Transverse colon (tissue), 4 donors: ENCODE data around the gene ZNFX1. TPM values are rescaled to one million over a fixed set of nuclear protein-coding genes. Genes with fewer than 3 reads are reported as not detected.

ENCODE experiments used
- DNase-seq: peaks from one replicate; pipeline ENCODE4 v3.0.0-alpha.2; 2019
- H3K27ac ChIP-seq, 4 donors: fragments of 200-600 bp; sonication (generic); 2 replicates each; pipeline ENCODE4 v1.5.1; 2016 to 2018; ENCODE audit warnings: inconsistent platforms in 4 of 4
- H3K27me3 ChIP-seq: fragments of 200-600 bp; sonication (generic); 2 replicates; pipeline ENCODE4 v1.5.1; 2017; ENCODE audit warnings: inconsistent platforms
- H3K36me3 ChIP-seq, 4 donors: fragments of 200-600 bp; sonication (generic); 2 replicates each; pipeline ENCODE4 v1.5.1; 2017 to 2019; ENCODE audit warnings: inconsistent platforms in 4 of 4
- H3K4me1 ChIP-seq, 4 donors: fragments of 200-600 bp; sonication (generic); 2 replicates each; pipeline ENCODE4 v1.5.1; 2017 to 2020; ENCODE audit warnings: inconsistent platforms in 4 of 4
- H3K4me3 ChIP-seq, 4 donors: fragments of 200-600 bp; sonication (generic); 1 replicate in 1 of 4; 2 replicates in 3 of 4; pipeline versions ENCODE4 v1.5.1 to v1.6.1; 2017 to 2019; ENCODE audit warnings: inconsistent platforms in 4 of 4
- H3K9me3 ChIP-seq, 2 donors: fragments of 200-600 bp; sonication (generic); 2 replicates each; pipeline ENCODE4 v1.5.1; 2017 to 2019; ENCODE audit warnings: inconsistent platforms in 2 of 2
- CTCF ChIP-seq, 5 experiments: fragments of 200-600 bp in 3 of 5; fragments of 450-650 bp in 2 of 5; sonication (generic) in 3 of 5; IDR thresholded peaks; 1 replicate in 2 of 5; 2 replicates in 3 of 5; pipeline ENCODE4 v1.5.1; 2016 to 2017; ENCODE audit warnings: antibody characterized with exemption in 5 of 5, inconsistent platforms in 3 of 5, mild to moderate bottlenecking in 2 of 5, moderate library complexity in 1 of 5
- EP300 ChIP-seq: sonication (generic); formaldehyde crosslinking; IDR thresholded peaks from one replicate; pipeline ENCODE4 v1.6.1; 2017; ENCODE audit warnings: antibody characterized with exemption, low read depth
- POLR2A ChIP-seq: fragments of 450-650 bp; IDR thresholded peaks from one replicate; pipeline ENCODE4 v1.6.1; 2016; ENCODE audit warnings: antibody characterized with exemption, mild to moderate bottlenecking, moderate library complexity
- POLR2AphosphoS5 ChIP-seq, 3 donors: sonication (generic); formaldehyde crosslinking; IDR thresholded peaks; one replicate each; pipeline ENCODE4 v1.6.1; 2016; ENCODE audit warnings: antibody characterized with exemption in 3 of 3
- WGBS, 2 donors: methylation state at CpG; one replicate each; pipeline ENCODE4 v1.1.5; 2018; ENCODE audit warnings: low coverage in 1 of 2; 5-methylcytosine and 5-hydroxymethylcytosine counted together
- in situ Hi-C, 4 donors: fragments of 200-750 bp; cut with MboI; loops; one replicate each; pipeline versions ENCODE4 v1.15.0 to v1.15.1; 2017; ENCODE audit warnings: low sequenced_read_pairs in 3 of 4, low pct_ligation_motif_present in 1 of 4, low pct_unique_long_range_greater_than_20kb in 1 of 4
- intact Hi-C: fragments of 100-400 bp; cut with DNase I; formaldehyde crosslinking; loops from one replicate; pipeline ENCODE4 v1.15.1; 2023; ENCODE audit warnings: low total_unique reads
- total RNA-seq, 4 donors: library from RNA; depleted of rRNA; stranded (reverse); fragments of >200 nt; gene quantifications; one replicate each; pipeline ENCODE4 v1.1.0, GENCODE V29; 2016

ZNFX1 gene
- total RNA-seq, 4 donors from 2014 or later = 29.1 to 35.4 (median 33.5) TPM

DNA sequence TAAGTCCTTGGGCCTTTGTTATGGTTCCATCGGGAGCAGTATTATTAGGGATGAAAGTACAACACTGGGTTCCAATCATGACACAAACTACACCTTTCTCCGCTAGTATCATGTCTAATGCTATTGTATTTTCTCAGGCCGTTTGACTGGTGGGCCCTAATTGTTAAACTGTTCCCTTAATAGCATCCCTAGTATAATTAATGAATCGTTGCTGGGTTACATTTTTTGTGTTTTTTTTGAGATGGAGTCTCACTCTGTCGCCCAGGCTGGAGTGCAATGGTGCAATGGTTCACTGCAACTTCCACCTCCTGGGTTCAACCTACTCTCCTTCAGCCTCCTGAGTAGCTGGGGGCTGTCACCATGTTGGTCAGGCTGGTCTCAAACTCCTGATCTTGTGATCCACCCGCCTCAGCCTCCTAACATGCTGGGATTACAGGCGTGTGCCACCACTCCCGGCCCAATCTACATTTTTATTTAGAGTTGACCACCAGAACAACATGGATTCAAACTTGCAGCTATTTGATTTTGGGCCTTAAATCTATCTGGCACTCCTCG, 4.1 kb upstream of the ZNFX1 start:
- Histone ChIP-seq H3K4me1 (peaks cover 6 to 35% (median 17%) of the 10 kb centered on the region in 4 donors), H3K27ac (no peak overlapping the region)
- WGBS, 2 donors = 66 to 67% methylated on average over 1 to 9 of the region's 9 CpGs

GRCh38 chr20:49281059-49281912, 3.4 kb upstream of the ZNFX1 start:
- intact Hi-C loops (no loop called here), in situ Hi-C loops (no loop called here)
- H3K4me3 ChIP-seq = peak overlapping the region in 1 of 4 donors; percentile 91
- no peak for DNase-seq
- peaks cover 27% of the 10 kb centered on the region in 2 donors for H3K9me3 ChIP-seq
- TF ChIP-seq POLR2A (no peak), EP300 (no peak), CTCF (IDR thresholded peaks at IDR 0.05) (no peak), POLR2AphosphoS5 (IDR thresholded peaks at IDR 0.05) (no peak)
- no peaks in the 10 kb centered on the region for H3K27me3 ChIP-seq
- 57 to 79% methylated on average over 10 to 13 of the region's 13 CpGs for WGBS, 2 donors
- peak overlapping the region in 2 of 4 donors; percentile 16 to 30 for H3K27ac ChIP-seq
- H3K4me1 ChIP-seq = peaks cover 6 to 42% (median 20%) of the 10 kb centered on the region in 4 donors
- H3K36me3 ChIP-seq = peaks cover 1 to 66% (median 47%) of the 10 kb centered on the region in 4 donors

More for the DNA sequence above, 4.1 kb upstream of the ZNFX1 start:
- no peak for DNase-seq
- intact Hi-C loops = no loop called here
- H3K4me3 ChIP-seq = no peak overlapping the region
- no peak for TF ChIP-seq EP300
- TF ChIP-seq POLR2AphosphoS5 (IDR thresholded peaks at IDR 0.05) = no peak
- peaks cover 1 to 73% (median 54%) of the 10 kb centered on the region in 4 donors for H3K36me3 ChIP-seq
- peaks cover 34 to 35% of the 10 kb centered on the region in 2 donors for H3K9me3 ChIP-seq
- H3K27me3 ChIP-seq = no peaks in the 10 kb centered on the region
- in situ Hi-C loops = no loop called here

DNA sequence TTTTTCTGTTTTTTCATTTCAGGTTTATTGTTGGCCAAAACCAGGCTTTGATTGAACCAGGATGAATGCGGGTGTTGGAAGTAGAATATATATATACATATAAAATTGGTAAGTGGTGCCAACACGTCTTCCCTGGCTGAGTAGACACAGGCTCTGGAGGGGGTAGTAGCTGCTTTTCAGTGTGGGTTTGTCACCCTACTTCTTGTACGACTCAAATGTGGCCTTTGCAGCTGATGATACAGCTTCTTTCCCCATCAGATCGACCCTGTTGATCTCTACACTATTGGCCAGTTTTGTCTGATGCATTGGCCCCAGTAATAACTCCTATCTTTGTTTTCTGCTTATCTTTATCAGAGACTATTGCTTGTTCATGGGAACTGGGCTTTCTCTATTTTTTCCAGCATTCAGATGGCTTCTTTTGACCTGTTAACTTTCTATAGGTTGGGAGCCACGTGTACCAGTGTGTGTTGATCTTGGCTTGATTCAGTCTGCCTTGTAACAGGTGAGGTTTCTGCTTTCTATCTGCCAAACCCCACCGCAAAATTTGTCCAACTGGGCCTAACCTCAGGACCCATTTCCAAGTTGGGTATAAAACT, 2.7 kb upstream of the ZNFX1 start:
- H3K4me3 ChIP-seq = peak overlapping the region in 1 of 4 donors; percentile 91
- H3K27me3 ChIP-seq = no peaks in the 10 kb centered on the region
- H3K9me3 ChIP-seq = peaks cover 20 to 21% of the 10 kb centered on the region in 2 donors
- peaks cover 1 to 58% (median 41%) of the 10 kb centered on the region in 4 donors for H3K36me3 ChIP-seq
- TF ChIP-seq POLR2AphosphoS5 (IDR thresholded peaks at IDR 0.05) (no peak), EP300 (no peak), POLR2A (no peak), CTCF (IDR thresholded peaks at IDR 0.05) (no peak)
- in situ Hi-C loops (no loop called here), intact Hi-C loops (no loop called here)
- peaks cover 6 to 49% (median 25%) of the 10 kb centered on the region in 4 donors for H3K4me1 ChIP-seq
- H3K27ac ChIP-seq = peak overlapping the region in 3 of 4 donors; percentile 11 to 97 (median 30)
- 43 to 69% methylated on average over 2 to 6 of the region's 6 CpGs for WGBS, 2 donors
- DNase-seq = no peak

GRCh38 chr20:49279677-49280462, 2.0 kb upstream of the ZNFX1 start:
- intact Hi-C loops = no loop called here
- Histone ChIP-seq H3K36me3 (peaks cover 1 to 51% (median 35%) of the 10 kb centered on the region in 4 donors), H3K27ac (peak overlapping the region; percentile 11 to 97 (median 96)), H3K4me3 (peak overlapping the region in 3 of 4 donors; percentile 74 to 91 (median 79)), H3K4me1 (peaks cover 6 to 55% (median 25%) of the 10 kb centered on the region in 4 donors), H3K27me3 (no peaks in the 10 kb centered on the region), H3K9me3 (peaks cover 14% of the 10 kb centered on the region in 2 donors)
- in situ Hi-C loops = no loop called here
- no peak for DNase-seq
- no peak for TF ChIP-seq POLR2A
- TF ChIP-seq CTCF (IDR thresholded peaks at IDR 0.05) = no peak
- no peak for TF ChIP-seq EP300
- no peak for TF ChIP-seq POLR2AphosphoS5 (IDR thresholded peaks at IDR 0.05)
- 57 to 65% methylated on average over 5 to 7 of the region's 7 CpGs for WGBS, 2 donors
